ENCODE results near the gene COQ5.

GRCh38 chr12:120496413-120497340 lies 32.3 kb downstream of the COQ5 start:
- TF ChIP-seq CTCF (IDR thresholded peaks at IDR 0.05): no peak
- no peak for TF ChIP-seq USF2 (CRISPR knock-in tag; IDR thresholded peaks at IDR 0.05)
- TF ChIP-seq NFE2L1 (CRISPR knock-in tag; IDR thresholded peaks at IDR 0.05): no peak
- TF ChIP-seq CBFB (CRISPR knock-in tag; IDR thresholded peaks at IDR 0.05; ENCODE audit: low read depth): no peak
- TF ChIP-seq ETV6 (CRISPR knock-in tag; IDR thresholded peaks at IDR 0.05): no peak
- TF ChIP-seq PRDM15 (CRISPR knock-in tag; IDR thresholded peaks at IDR 0.05): no peak
- TF ChIP-seq ESRRA (CRISPR knock-in tag; IDR thresholded peaks at IDR 0.05; ENCODE audit: borderline replicate concordance): no peak
